Measurements from ENCODE around the gene DEFB110.

DNA sequence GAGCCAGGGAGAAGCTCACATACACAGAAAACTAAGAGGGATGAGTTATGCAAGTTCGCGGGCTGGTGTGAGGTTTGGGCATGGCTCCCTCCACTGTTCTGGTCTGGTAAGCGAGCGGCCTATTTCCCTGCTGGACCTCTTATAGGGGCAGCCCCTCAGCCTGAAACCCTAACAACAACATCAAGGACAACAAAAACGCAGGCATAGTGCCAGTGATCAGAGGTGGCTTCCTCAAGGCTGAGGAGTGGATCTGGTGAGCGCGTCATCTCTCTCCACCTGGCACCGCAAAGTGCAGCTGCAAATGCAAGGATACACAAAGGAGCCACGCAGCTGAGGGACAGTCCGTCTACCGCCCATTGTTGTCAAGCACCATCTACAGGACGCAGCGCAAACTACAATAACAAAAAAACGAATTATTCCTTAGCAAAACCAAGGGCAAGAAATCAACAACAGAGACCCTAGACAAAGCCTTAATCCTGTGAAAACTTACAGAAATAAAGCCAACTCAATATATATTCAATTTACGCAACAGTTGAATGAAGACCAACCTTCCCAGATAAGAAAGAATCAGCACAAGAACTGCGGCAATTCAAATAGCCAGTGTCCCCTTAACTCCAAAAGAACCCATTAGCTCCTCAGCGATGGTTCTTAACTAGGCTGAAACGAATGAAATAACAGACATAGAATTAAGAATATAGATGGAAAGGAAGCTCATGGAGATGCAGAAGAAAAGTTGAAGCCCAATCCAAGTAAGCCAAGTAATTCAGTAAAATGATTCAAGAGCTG lies 9.2 kb upstream of the DEFB110 start:
- TF ChIP-seq CTCF (conservative IDR thresholded peaks at IDR 0.05 in 1 of 2, IDR thresholded peaks at IDR 0.05 in 1 of 2; ENCODE audit: low read depth in 1 of 2, low read length in 2 of 2) (peak in 1 of 2 donors; percentile 48), EZH2 (IDR thresholded peaks at IDR 0.05; ENCODE audit: low read length, missing control alignments) (no peak)
